H1 (cell line): ENCODE results near the gene C19orf73.

Source experiments
- CTCF ChIP-seq, 3 experiments: IDR thresholded peaks; 1 replicate in 2 of 3; 2 replicates in 1 of 3; pipeline versions ENCODE4 v1.5.1 to v1.6.1; 2011; ENCODE audit warnings: low read length in 3 of 3, mild to moderate bottlenecking in 3 of 3, inconsistent platforms in 2 of 3, low read depth in 1 of 3, moderate library complexity in 1 of 3; ENCODE audit not compliant: insufficient read depth in 1 of 3; ENCODE audit errors: control extremely low read depth in 1 of 3
- EZH2 ChIP-seq: fragments of 200-600 bp; sonication (generic); IDR thresholded peaks from 2 replicates; pipeline ENCODE4 v1.7.1; 2012; ENCODE audit warnings: low read depth, mild to moderate bottlenecking, moderate library complexity, low read length, inconsistent platforms; ENCODE audit not compliant: severe bottlenecking
- POLR2A ChIP-seq, 2 experiments: IDR thresholded peaks; 1 replicate in 1 of 2; 2 replicates in 1 of 2; pipeline ENCODE4 v1.6.1; 2011; ENCODE audit warnings: low read depth in 2 of 2, low read length in 2 of 2, mild to moderate bottlenecking in 2 of 2; ENCODE audit errors: control extremely low read depth in 1 of 2
- RNF2 ChIP-seq: fragments of 200-900, 300-1000 bp; sonication (generic); IDR thresholded peaks from 2 replicates; pipeline ENCODE4 v1.7.1; 2016; ENCODE audit warnings: borderline replicate concordance, low read depth, mild to moderate bottlenecking, antibody characterized with exemption, low read length; ENCODE audit not compliant: poor library complexity, severe bottlenecking; ENCODE audit errors: missing control alignments
- ZNF274 ChIP-seq: IDR thresholded peaks from 2 replicates; pipeline ENCODE4 v1.7.0; 2012; ENCODE audit warnings: low read length, borderline replicate concordance; ENCODE audit errors: extremely low read depth

GRCh38 chr19:49129238-49129583, 10.3 kb upstream of the C19orf73 start:
- TF ChIP-seq CTCF (IDR thresholded peaks at IDR 0.05; ENCODE audit: control extremely low read depth in 1 of 3, insufficient read depth in 1 of 3, low read depth in 1 of 3, low read length in 3 of 3) (no peak), EZH2 (no peak), RNF2 (no peak), POLR2A (IDR thresholded peaks at IDR 0.05; ENCODE audit: control extremely low read depth in 1 of 2, low read depth in 2 of 2, low read length in 2 of 2) (no peak), ZNF274 (no peak)
